ENCODE data around the gene ZNF91. TPM values are rescaled to one million over a fixed set of nuclear protein-coding genes. Genes with fewer than 3 reads are reported as not detected.
"Not testable (repeated sequence)": the region's sequence is repeated elsewhere in the genome, so short reads cannot be mapped to it uniquely, and the experiment has no call there.

The ZNF91 gene
- total RNA-seq, 2 donors from 2014 or later, result 36.5 to 42.9 TPM

- DNase-seq (no peak), ATAC-seq (replicated peaks in 1 of 2) (no peak)
- no peaks in the 10 kb centered on the region for H3K27me3 Mint-ChIP-seq (ENCODE audit: low read depth)
- H3K4me1 Mint-ChIP-seq (ENCODE audit: low read depth), result peaks cover 7% of the 10 kb centered on the region
- H3K27ac Mint-ChIP-seq, result no peak overlapping the region
- peaks cover 1 to 2% of the 10 kb centered on the region in 2 donors for H3K36me3 Mint-ChIP-seq (ENCODE audit: insufficient read depth in 2 of 2)
- peaks cover 2% of the 10 kb centered on the region in 2 donors for H3K9me3 Mint-ChIP-seq
- H3K4me3 Mint-ChIP-seq, result no peak overlapping the region
These were observed 12.4 kb upstream of the ZNF91 start for GRCh38 chr19:23407616-23408133.

GRCh38 chr19:23406721-23407120 lies 11.4 kb upstream of the ZNF91 start:
- H3K27ac Mint-ChIP-seq, result no peak overlapping the region
- peaks cover 7% of the 10 kb centered on the region for H3K4me1 Mint-ChIP-seq (ENCODE audit: low read depth)
- H3K9me3 Mint-ChIP-seq, result peaks cover 2% of the 10 kb centered on the region in 2 donors
- DNase-seq (no peak), ATAC-seq (replicated peaks in 1 of 2) (no peak)
- no peaks in the 10 kb centered on the region for H3K27me3 Mint-ChIP-seq (ENCODE audit: low read depth)
- H3K36me3 Mint-ChIP-seq (ENCODE audit: insufficient read depth in 2 of 2), result peaks cover 1 to 2% of the 10 kb centered on the region in 2 donors
- no peak overlapping the region for H3K4me3 Mint-ChIP-seq

- Mint-ChIP-seq H3K9me3 (peaks cover 2% of the 10 kb centered on the region in 2 donors), H3K27me3 (ENCODE audit: low read depth) (no peaks in the 10 kb centered on the region), H3K4me3 (no peak overlapping the region), H3K4me1 (ENCODE audit: low read depth) (peaks cover 7% of the 10 kb centered on the region), H3K36me3 (ENCODE audit: insufficient read depth in 2 of 2) (peaks cover 1 to 2% of the 10 kb centered on the region in 2 donors), H3K27ac (no peak overlapping the region)
- ATAC-seq (replicated peaks in 1 of 2) (peak; percentile 14 to 38), DNase-seq (no peak)
These were observed 10.8 kb upstream of the ZNF91 start for GRCh38 chr19:23406091-23406490.

- no peak overlapping the region for H3K27ac Mint-ChIP-seq
- peaks cover 2 to 4% of the 10 kb centered on the region in 2 donors for H3K9me3 Mint-ChIP-seq
- ATAC-seq (replicated peaks in 1 of 2) (no peak), DNase-seq (no peak)
- H3K27me3 Mint-ChIP-seq (ENCODE audit: low read depth), result no peaks in the 10 kb centered on the region
- H3K4me3 Mint-ChIP-seq, result no peak overlapping the region
- peaks cover 7% of the 10 kb centered on the region for H3K4me1 Mint-ChIP-seq (ENCODE audit: low read depth)
- peaks cover 1 to 2% of the 10 kb centered on the region in 2 donors for H3K36me3 Mint-ChIP-seq (ENCODE audit: insufficient read depth in 2 of 2)
These were observed 9.4 kb upstream of the ZNF91 start for GRCh38 chr19:23404676-23405075.

GRCh38 chr19:23403581-23404324 lies 8.5 kb upstream of the ZNF91 start:
- Mint-ChIP-seq H3K9me3 (peaks cover 2 to 4% of the 10 kb centered on the region in 2 donors), H3K4me1 (ENCODE audit: low read depth) (peaks cover 7% of the 10 kb centered on the region), H3K4me3 (no peak overlapping the region), H3K27me3 (ENCODE audit: low read depth) (no peaks in the 10 kb centered on the region), H3K27ac (no peak overlapping the region), H3K36me3 (ENCODE audit: insufficient read depth in 2 of 2) (peaks cover 2 to 8% of the 10 kb centered on the region in 2 donors)
- ATAC-seq (replicated peaks in 1 of 2) (no peak), DNase-seq (no peak)

GRCh38 chr19:23403052-23403451 lies 7.8 kb upstream of the ZNF91 start:
- Mint-ChIP-seq H3K27ac (no peak overlapping the region), H3K9me3 (peaks cover 2 to 4% of the 10 kb centered on the region in 2 donors), H3K4me3 (no peak overlapping the region), H3K36me3 (ENCODE audit: insufficient read depth in 2 of 2) (peaks cover 2 to 7% of the 10 kb centered on the region in 2 donors), H3K4me1 (ENCODE audit: low read depth) (peaks cover 7% of the 10 kb centered on the region), H3K27me3 (ENCODE audit: low read depth) (no peaks in the 10 kb centered on the region)
- DNase-seq (no peak), ATAC-seq (replicated peaks in 1 of 2) (peak in 1 of 2 donors; percentile 1)

GRCh38 chr19:23402388-23402787 lies 7.1 kb upstream of the ZNF91 start:
- no peaks in the 10 kb centered on the region for H3K27me3 Mint-ChIP-seq (ENCODE audit: low read depth)
- H3K36me3 Mint-ChIP-seq (ENCODE audit: insufficient read depth in 2 of 2), result peaks cover 2 to 7% of the 10 kb centered on the region in 2 donors
- peak; percentile 64 to 71 for ATAC-seq (replicated peaks in 1 of 2)
- peaks cover 2 to 4% of the 10 kb centered on the region in 2 donors for H3K9me3 Mint-ChIP-seq
- no peak overlapping the region for H3K4me3 Mint-ChIP-seq
- H3K27ac Mint-ChIP-seq, result no peak overlapping the region
- H3K4me1 Mint-ChIP-seq (ENCODE audit: low read depth), result peaks cover 7% of the 10 kb centered on the region
- no peak for DNase-seq

- peaks cover 2 to 6% of the 10 kb centered on the region in 2 donors for H3K9me3 Mint-ChIP-seq
- ATAC-seq (replicated peaks in 1 of 2) (peak; percentile 38 to 39), DNase-seq (no peak)
- no peaks in the 10 kb centered on the region for H3K27me3 Mint-ChIP-seq (ENCODE audit: low read depth)
- no peak overlapping the region for H3K27ac Mint-ChIP-seq
- H3K4me1 Mint-ChIP-seq (ENCODE audit: low read depth), result peaks cover 4% of the 10 kb centered on the region
- H3K36me3 Mint-ChIP-seq (ENCODE audit: insufficient read depth in 2 of 2), result peaks cover 0 to 9% of the 10 kb centered on the region in 2 donors
- no peak overlapping the region for H3K4me3 Mint-ChIP-seq
These were observed 5.9 kb upstream of the ZNF91 start for GRCh38 chr19:23401086-23401610.

- DNase-seq, result no peak
- no peak overlapping the region for H3K4me3 Mint-ChIP-seq
- H3K36me3 Mint-ChIP-seq (ENCODE audit: insufficient read depth in 2 of 2), result peaks cover 0 to 14% of the 10 kb centered on the region in 2 donors
- H3K9me3 Mint-ChIP-seq, result peaks cover 1 to 6% of the 10 kb centered on the region in 2 donors
- H3K27me3 Mint-ChIP-seq (ENCODE audit: low read depth), result no peaks in the 10 kb centered on the region
- no peak for ATAC-seq (replicated peaks in 1 of 2)
- no peaks in the 10 kb centered on the region for H3K4me1 Mint-ChIP-seq (ENCODE audit: low read depth)
- H3K27ac Mint-ChIP-seq, result no peak overlapping the region
These were observed 4.2 kb upstream of the ZNF91 start for GRCh38 chr19:23399443-23399842.

- H3K9me3 Mint-ChIP-seq; H3K27me3 Mint-ChIP-seq (ENCODE audit: low read depth); H3K27ac Mint-ChIP-seq; DNase-seq; ATAC-seq (replicated peaks in 1 of 2): not testable (repeated sequence)
- Mint-ChIP-seq H3K36me3 (ENCODE audit: insufficient read depth in 2 of 2) (peaks cover 7 to 39% of the 10 kb centered on the region in 2 donors), H3K4me3 (peak overlapping the region in 1 of 2 donors; percentile 96), H3K4me1 (ENCODE audit: low read depth) (peaks cover 23% of the 10 kb centered on the region)
These were observed 449 bp upstream of the ZNF91 start for GRCh38 chr19:23395722-23396117.

GRCh38 chr19:23394511-23394910 lies 760 bp downstream of the ZNF91 start:
- no peak for ATAC-seq (replicated peaks in 1 of 2)
- Mint-ChIP-seq H3K27me3 (ENCODE audit: low read depth) (no peaks in the 10 kb centered on the region), H3K4me3 (peak overlapping the region; percentile 96 to 97), H3K27ac (peak overlapping the region; percentile 89), H3K36me3 (ENCODE audit: insufficient read depth in 2 of 2) (peaks cover 9 to 46% of the 10 kb centered on the region in 2 donors), H3K4me1 (ENCODE audit: low read depth) (peaks cover 30% of the 10 kb centered on the region), H3K9me3 (peaks cover 2 to 4% of the 10 kb centered on the region in 2 donors)
- peak; percentile 30 to 51 for DNase-seq

GRCh38 chr19:23393121-23393520 lies 2.1 kb downstream of the ZNF91 start:
- Mint-ChIP-seq H3K27me3 (ENCODE audit: low read depth) (no peaks in the 10 kb centered on the region), H3K27ac (peak overlapping the region; percentile 94), H3K36me3 (ENCODE audit: insufficient read depth in 2 of 2) (peaks cover 12 to 53% of the 10 kb centered on the region in 2 donors), H3K4me3 (peak overlapping the region; percentile 96 to 97), H3K9me3 (peaks cover 2 to 6% of the 10 kb centered on the region in 2 donors), H3K4me1 (ENCODE audit: low read depth) (peaks cover 33% of the 10 kb centered on the region)
- ATAC-seq (replicated peaks in 1 of 2), result no peak
- no peak for DNase-seq

GRCh38 chr19:23391236-23391635 lies 4.0 kb downstream of the ZNF91 start:
- peaks cover 33% of the 10 kb centered on the region for H3K4me1 Mint-ChIP-seq (ENCODE audit: low read depth)
- ATAC-seq (replicated peaks in 1 of 2), result no peak
- H3K27ac Mint-ChIP-seq, result peak overlapping the region; percentile 83
- H3K27me3 Mint-ChIP-seq (ENCODE audit: low read depth), result no peaks in the 10 kb centered on the region
- H3K4me3 Mint-ChIP-seq, result peak overlapping the region in 1 of 2 donors; percentile 49
- peaks cover 19 to 66% of the 10 kb centered on the region in 2 donors for H3K36me3 Mint-ChIP-seq (ENCODE audit: insufficient read depth in 2 of 2)
- DNase-seq, result no peak
- H3K9me3 Mint-ChIP-seq, result peaks cover 2 to 7% of the 10 kb centered on the region in 2 donors
